PC-3 (cell line): ENCODE results near the gene TMEM11. TPM values are rescaled to one million over a fixed set of nuclear protein-coding genes. Genes with fewer than 3 reads are reported as not detected.
A peak's percentile ranks its signal among the peaks of the same experiment; 100 is the strongest.

ENCODE experiments used
- ATAC-seq: fragments of 200-7000 bp; cut with Tn5 transposase; 2 replicates; pipeline ENCODE4 v1.9.1; 2020; ENCODE audit warnings: mild to moderate bottlenecking, moderate library complexity
- BruUV-seq: library from RNA; stranded (reverse); fragments of 400-500 nt; replicated peaks from 2 replicates; lab custom pipeline; 2021; lab: Mats Ljungman, UMichigan
- CTCF ChIA-PET: fragments of 300-600 bp; sonication (Branson Sonifier 250); formaldehyde crosslinking; loops from one replicate; lab custom pipeline; 2022; ENCODE audit warnings: antibody characterized with exemption; lab: Charles Lee
- POLR2A ChIA-PET: fragments of 300-600 bp; sonication (Branson Sonifier 250); formaldehyde crosslinking; loops from one replicate; lab custom pipeline; 2022; ENCODE audit warnings: antibody characterized with exemption; ENCODE audit not compliant: unreplicated experiment; lab: Charles Lee
- DNase-seq: peaks from one replicate; pipeline ENCODE4 v3.0.0-alpha.2; 2015
- H2AFZ ChIP-seq: fragments of 300-600 bp; sonication (generic); 2 replicates; pipeline ENCODE4 v1.6.0; 2016; ENCODE audit warnings: antibody characterized with exemption, low read length
- H3F3A ChIP-seq: fragments of 300-600 bp; sonication (generic); one replicate; pipeline ENCODE4 v1.6.0; 2017; ENCODE audit warnings: antibody characterized with exemption, low read length, control low read depth, mild to moderate bottlenecking; ENCODE audit not compliant: unreplicated experiment
- H3K27ac ChIP-seq: fragments of 300-600 bp; sonication (generic); 2 replicates; pipeline ENCODE4 v1.5.1; 2016; ENCODE audit warnings: mild to moderate bottlenecking, low read length
- H3K27me3 ChIP-seq: fragments of 300-600 bp; sonication (generic); 2 replicates; pipeline ENCODE4 v1.6.1; 2016; ENCODE audit warnings: low read length, mixed read lengths
- H3K36me3 ChIP-seq: fragments of 300-600 bp; sonication (generic); 2 replicates; pipeline ENCODE4 v1.6.1; 2016; ENCODE audit warnings: low read depth, mixed run types, low read length, mixed read lengths
- H3K4me1 ChIP-seq: fragments of 300-600 bp; sonication (generic); 2 replicates; pipeline ENCODE4 v1.5.1; 2016; ENCODE audit warnings: low read length; ENCODE audit not compliant: insufficient read depth
- H3K4me2 ChIP-seq: fragments of 300-600 bp; sonication (generic); 2 replicates; pipeline ENCODE4 v1.6.0; 2016; ENCODE audit warnings: low read length
- H3K4me3 ChIP-seq: fragments of 300-600 bp; sonication (generic); 2 replicates; pipeline ENCODE4 v1.5.1; 2016; ENCODE audit warnings: mild to moderate bottlenecking, low read length, mixed read lengths
- H3K79me2 ChIP-seq: fragments of 300-600 bp; sonication (generic); 2 replicates; pipeline ENCODE4 v1.6.1; 2017; ENCODE audit warnings: low read length, mixed read lengths
- H3K9ac ChIP-seq: fragments of 300-600 bp; sonication (generic); 2 replicates; pipeline ENCODE4 v1.6.0; 2016; ENCODE audit warnings: mild to moderate bottlenecking, low read length
- H3K9me2 ChIP-seq: fragments of 300-600 bp; sonication (generic); replicated peaks from 2 replicates; pipeline ENCODE4 v1.6.1; 2016; ENCODE audit warnings: mixed run types, low read length, mixed read lengths
- H3K9me3 ChIP-seq: fragments of 300-600 bp; sonication (generic); 2 replicates; pipeline ENCODE4 v1.6.1; 2016; ENCODE audit warnings: low read length, mixed read lengths
- H4K20me1 ChIP-seq: fragments of 300-600 bp; sonication (generic); 2 replicates; pipeline ENCODE4 v1.6.1; 2016; ENCODE audit warnings: low read length, mixed read lengths
- EZH2 ChIP-seq: fragments of 300-600 bp; sonication (generic); IDR thresholded peaks from one replicate; pipeline ENCODE4 v1.6.1; 2017; ENCODE audit warnings: antibody characterized with exemption, mild to moderate bottlenecking, low read length; ENCODE audit not compliant: unreplicated experiment
- EZH2phosphoT487 ChIP-seq: fragments of 300-600 bp; sonication (generic); IDR thresholded peaks from 2 replicates; pipeline ENCODE4 v1.6.1; 2018; ENCODE audit warnings: mild to moderate bottlenecking, antibody characterized with exemption, low read length, borderline replicate concordance
- intact Hi-C: fragments of 100-400 bp; cut with micrococcal nuclease; formaldehyde crosslinking; loops from 2 replicates; pipeline ENCODE4 v1.9.0; 2023
- total RNA-seq: library from RNA; depleted of rRNA; stranded (reverse); fragments of >200 nt; gene quantifications from 2 replicates; pipeline ENCODE4 v1.2.3, GENCODE V29; 2014
- TF ChIP-seq, protein P1 (sequence below): fragments of 300-600 bp; sonication (generic); conservative IDR thresholded peaks from 2 replicates; pipeline ENCODE4 v1.5.1; 2017; ENCODE audit warnings: antibody characterized with exemption, low read depth, mild to moderate bottlenecking, low read length

Gene TMEM11
- total RNA-seq, 1 experiment from 2014 or later: 70.8 TPM

- Histone ChIP-seq H3K9me2 (no peaks in the 10 kb centered on the region), H3K27ac (no peak overlapping the region), H3K27me3 (no peaks in the 10 kb centered on the region), H3K4me1 (peaks cover 33% of the 10 kb centered on the region), H4K20me1 (peaks cover 11% of the 10 kb centered on the region), H3K9ac (no peak overlapping the region), H3F3A (no peaks in the 10 kb centered on the region), H3K4me3 (no peak overlapping the region), H2AFZ (no peak overlapping the region), H3K79me2 (peaks cover 76% of the 10 kb centered on the region), H3K9me3 (no peaks in the 10 kb centered on the region), H3K36me3 (peaks cover 22% of the 10 kb centered on the region), H3K4me2 (peak overlapping the region; percentile 97; the same call in 1 of the 2 replicates)
- BruUV-seq: no TSS peak
- no peak for TF ChIP-seq EZH2phosphoT487
- TF ChIP-seq, protein P1, sequence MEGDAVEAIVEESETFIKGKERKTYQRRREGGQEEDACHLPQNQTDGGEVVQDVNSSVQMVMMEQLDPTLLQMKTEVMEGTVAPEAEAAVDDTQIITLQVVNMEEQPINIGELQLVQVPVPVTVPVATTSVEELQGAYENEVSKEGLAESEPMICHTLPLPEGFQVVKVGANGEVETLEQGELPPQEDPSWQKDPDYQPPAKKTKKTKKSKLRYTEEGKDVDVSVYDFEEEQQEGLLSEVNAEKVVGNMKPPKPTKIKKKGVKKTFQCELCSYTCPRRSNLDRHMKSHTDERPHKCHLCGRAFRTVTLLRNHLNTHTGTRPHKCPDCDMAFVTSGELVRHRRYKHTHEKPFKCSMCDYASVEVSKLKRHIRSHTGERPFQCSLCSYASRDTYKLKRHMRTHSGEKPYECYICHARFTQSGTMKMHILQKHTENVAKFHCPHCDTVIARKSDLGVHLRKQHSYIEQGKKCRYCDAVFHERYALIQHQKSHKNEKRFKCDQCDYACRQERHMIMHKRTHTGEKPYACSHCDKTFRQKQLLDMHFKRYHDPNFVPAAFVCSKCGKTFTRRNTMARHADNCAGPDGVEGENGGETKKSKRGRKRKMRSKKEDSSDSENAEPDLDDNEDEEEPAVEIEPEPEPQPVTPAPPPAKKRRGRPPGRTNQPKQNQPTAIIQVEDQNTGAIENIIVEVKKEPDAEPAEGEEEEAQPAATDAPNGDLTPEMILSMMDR: no peak
- TF ChIP-seq EZH2: no peak
- intact Hi-C loops: no loop called here
- POLR2A ChIA-PET: no interaction called here
- CTCF ChIA-PET: no interaction called here
- ATAC-seq (no peak), DNase-seq (no peak)
Measured at GRCh38 chr17:21217346-21217745, 3.4 kb upstream of the TMEM11 start.

DNA sequence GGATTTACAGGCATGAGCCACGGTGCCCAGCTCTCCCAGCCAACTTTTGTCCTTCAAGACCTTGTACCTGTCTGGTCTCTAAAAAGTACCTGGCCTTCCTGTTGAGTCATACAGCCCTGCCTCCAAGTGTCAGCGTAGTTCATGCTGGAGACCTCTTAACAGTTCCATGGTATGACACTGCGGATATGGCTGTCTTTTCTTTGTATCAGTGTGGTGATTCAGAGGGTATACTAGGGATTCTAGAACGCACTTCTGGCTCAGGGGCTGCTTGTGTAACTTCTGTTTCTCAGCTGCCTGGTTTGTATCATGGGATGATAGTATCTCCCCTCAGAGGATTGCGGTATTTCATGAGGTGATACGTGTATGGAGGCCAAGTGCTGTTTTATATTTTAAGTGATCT is 2.0 kb upstream of the TMEM11 start:
- Histone ChIP-seq H2AFZ (no peak overlapping the region), H3K9me3 (no peaks in the 10 kb centered on the region), H3K79me2 (peaks cover 90% of the 10 kb centered on the region), H3K4me2 (peak overlapping the region; percentile 97), H3K27me3 (no peaks in the 10 kb centered on the region), H3F3A (no peaks in the 10 kb centered on the region), H3K4me3 (peak overlapping the region; percentile 98; the same call in 1 of the 2 replicates), H3K4me1 (peaks cover 46% of the 10 kb centered on the region), H3K36me3 (peaks cover 12% of the 10 kb centered on the region), H3K9me2 (no peaks in the 10 kb centered on the region), H4K20me1 (peaks cover 25% of the 10 kb centered on the region), H3K27ac (peak overlapping the region; percentile 83), H3K9ac (no peak overlapping the region)
- BruUV-seq: no TSS peak
- TF ChIP-seq, protein P1: no peak
- TF ChIP-seq EZH2 (no peak), EZH2phosphoT487 (no peak)
- CTCF ChIA-PET: no interaction called here
- POLR2A ChIA-PET: no interaction called here
- ATAC-seq: no peak
- DNase-seq: peak; percentile 81
- intact Hi-C loops: no loop called here

DNA sequence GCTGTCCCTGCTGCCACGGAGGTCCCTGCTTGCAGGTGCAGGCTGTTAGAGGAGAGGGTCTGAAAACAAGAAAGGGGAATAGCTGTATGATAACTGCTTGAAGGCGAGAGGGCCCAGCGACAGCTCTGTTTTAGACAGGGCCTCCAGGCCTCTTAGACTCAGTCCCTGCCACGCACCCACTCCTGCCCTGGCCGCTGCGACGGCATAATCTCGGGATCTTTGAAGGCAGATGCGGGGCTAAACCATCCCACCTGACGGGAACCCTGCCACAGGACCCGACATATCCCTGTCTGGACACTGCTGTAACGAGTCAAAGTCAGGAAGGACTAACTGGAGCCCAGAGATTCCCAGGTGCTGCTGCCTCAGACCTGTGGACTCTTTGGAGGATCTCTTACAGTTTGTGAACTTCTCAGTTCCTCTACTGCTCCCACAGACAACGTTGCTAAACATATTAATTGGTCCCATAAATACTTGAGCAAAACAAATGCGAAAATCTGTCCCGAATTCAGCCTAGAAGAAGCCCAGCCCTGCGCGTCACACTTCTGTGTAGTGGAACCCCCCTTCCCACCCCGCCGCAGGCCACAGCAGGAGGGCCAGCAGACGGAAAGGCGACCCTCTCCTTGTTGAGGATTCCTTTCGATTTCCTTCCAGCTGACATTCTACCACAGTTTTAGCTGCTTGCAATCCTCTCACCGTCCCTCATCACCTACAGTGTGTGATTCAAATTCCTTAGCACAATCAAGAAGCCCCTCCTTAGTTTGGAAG is 998 bp upstream of the TMEM11 start:
- DNase-seq: peak; percentile 11
- peak; percentile 3 for ATAC-seq
- peaks cover 93% of the 10 kb centered on the region for H3K79me2 ChIP-seq
- no peaks in the 10 kb centered on the region for H3F3A ChIP-seq
- H3K36me3 ChIP-seq: peaks cover 16% of the 10 kb centered on the region
- H3K9ac ChIP-seq: peak overlapping the region; percentile 100
- H3K4me1 ChIP-seq: peaks cover 46% of the 10 kb centered on the region
- H3K9me2 ChIP-seq: no peaks in the 10 kb centered on the region
- ChIA-PET CTCF (no interaction called here), POLR2A (interaction anchor here (0.7 kb wide), 1 partner anchor 23 kb away, joined by 8 read pairs; no protein-coding TSS in a partner anchor)
- H4K20me1 ChIP-seq: peaks cover 35% of the 10 kb centered on the region
- H3K9me3 ChIP-seq: no peaks in the 10 kb centered on the region
- H3K27ac ChIP-seq: peak overlapping the region; percentile 83
- peak overlapping the region; percentile 98 for H3K4me3 ChIP-seq
- intact Hi-C loops: loop anchor here (1.0 to 5.0 kb wide), 2 partner anchors 37 to 86 kb away; partner anchors contain the start of gene NATD1
- H2AFZ ChIP-seq: peak overlapping the region; percentile 65
- peak overlapping the region; percentile 97 for H3K4me2 ChIP-seq
- BruUV-seq: TSS peak; percentile 42
- H3K27me3 ChIP-seq: no peaks in the 10 kb centered on the region
- TF ChIP-seq EZH2phosphoT487: no peak
- TF ChIP-seq EZH2: no peak
- TF ChIP-seq, protein P1: no peak
